GM06990 (cell line): ENCODE results near the gene IVD.

Experiments
- DNase-seq: peaks from one replicate; pipeline ENCODE4 v3.0.0-alpha.2; 2011; ENCODE audit not compliant: insufficient read length; ENCODE audit errors: extremely low read depth
- H3K27me3 ChIP-seq: replicated peaks from 2 replicates; pipeline ENCODE4 v1.6.0; 2011; ENCODE audit warnings: low read length; ENCODE audit not compliant: control insufficient read depth, insufficient read depth
- H3K36me3 ChIP-seq: 2 replicates; pipeline ENCODE4 v1.5.1; 2011; ENCODE audit warnings: low read length; ENCODE audit not compliant: control insufficient read depth, insufficient read depth
- H3K4me3 ChIP-seq: replicated peaks from 2 replicates; pipeline ENCODE4 v1.5.1; 2011; ENCODE audit warnings: low read depth, mild to moderate bottlenecking, control low read depth, low read length
- CTCF ChIP-seq: IDR thresholded peaks from 2 replicates; pipeline ENCODE4 v1.5.1; 2011; ENCODE audit warnings: low read length, control low read depth, mild to moderate bottlenecking, inconsistent platforms; ENCODE audit not compliant: insufficient read depth, poor library complexity, severe bottlenecking

The IVD gene

GRCh38 chr15:40436892-40437751 is 31.5 kb downstream of the IVD start:
- TF ChIP-seq CTCF = no peak
- peaks cover 8% of the 10 kb centered on the region for H3K27me3 ChIP-seq
- no peaks in the 10 kb centered on the region for H3K36me3 ChIP-seq
- H3K4me3 ChIP-seq = no peak overlapping the region
- no peak for DNase-seq

- no peak for DNase-seq
- no peak overlapping the region for H3K4me3 ChIP-seq
- no peaks in the 10 kb centered on the region for H3K36me3 ChIP-seq
- H3K27me3 ChIP-seq = peaks cover 7% of the 10 kb centered on the region
- no peak for TF ChIP-seq CTCF
Measured at GRCh38 chr15:40437752-40438687, 32.4 kb downstream of the IVD start.

- H3K36me3 ChIP-seq = no peaks in the 10 kb centered on the region
- DNase-seq = no peak
- H3K4me3 ChIP-seq = no peak overlapping the region
- TF ChIP-seq CTCF = no peak
- H3K27me3 ChIP-seq = peaks cover 7% of the 10 kb centered on the region
Measured at GRCh38 chr15:40438712-40439111, 33.1 kb downstream of the IVD start.

- no peaks in the 10 kb centered on the region for H3K36me3 ChIP-seq
- no peak for TF ChIP-seq CTCF
- no peak for DNase-seq
- peaks cover 6% of the 10 kb centered on the region for H3K27me3 ChIP-seq
- peak overlapping the region; percentile 78 for H3K4me3 ChIP-seq
Measured at GRCh38 chr15:40439461-40439959, 33.9 kb downstream of the IVD start.

- Histone ChIP-seq H3K36me3 (no peaks in the 10 kb centered on the region), H3K4me3 (peak overlapping the region; percentile 78), H3K27me3 (peaks cover 6% of the 10 kb centered on the region)
- TF ChIP-seq CTCF = no peak
- peak; percentile 32 for DNase-seq
Measured at GRCh38 chr15:40439960-40440742, 34.6 kb downstream of the IVD start.
